ENCODE data around the gene CACNG5. TPM values are rescaled to one million over a fixed set of nuclear protein-coding genes. Genes with fewer than 3 reads are reported as not detected.

The CACNG5 gene
- total and polyA plus RNA-seq, 2 experiments from 2014 or later: 1.8 to 3.3 TPM

GRCh38 chr17:66817750-66818149 is 17.2 kb upstream of the CACNG5 start:
- ATAC-seq (no peak), DNase-seq (ENCODE audit: low spot score) (no peak)
- no peak for TF ChIP-seq NANOG (IDR thresholded peaks at IDR 0.05; ENCODE audit: borderline replicate concordance)
- TF ChIP-seq ETS1 (IDR thresholded peaks at IDR 0.05): no peak
- TF ChIP-seq JUNB (IDR thresholded peaks at IDR 0.05; ENCODE audit: unreplicated experiment): no peak
- no peak for TF ChIP-seq ZNF114 (CRISPR knock-in tag; IDR thresholded peaks at IDR 0.05)
- TF ChIP-seq EZH2 (IDR thresholded peaks at IDR 0.05; ENCODE audit: low read depth, unreplicated experiment): no peak
- TF ChIP-seq ZNF331 (CRISPR knock-in tag; IDR thresholded peaks at IDR 0.05; ENCODE audit: low read depth): no peak
- no peak for TF ChIP-seq REST (IDR thresholded peaks at IDR 0.05; ENCODE audit: unreplicated experiment)
- TF ChIP-seq STAT1 (IDR thresholded peaks at IDR 0.05; ENCODE audit: unreplicated experiment): no peak
- TF ChIP-seq CREB1 (CRISPR knock-in tag; IDR thresholded peaks at IDR 0.05; ENCODE audit: low read depth): no peak
- TF ChIP-seq EZH2phosphoT487 (IDR thresholded peaks at IDR 0.05; ENCODE audit: unreplicated experiment): no peak
- TF ChIP-seq, protein P1, sequence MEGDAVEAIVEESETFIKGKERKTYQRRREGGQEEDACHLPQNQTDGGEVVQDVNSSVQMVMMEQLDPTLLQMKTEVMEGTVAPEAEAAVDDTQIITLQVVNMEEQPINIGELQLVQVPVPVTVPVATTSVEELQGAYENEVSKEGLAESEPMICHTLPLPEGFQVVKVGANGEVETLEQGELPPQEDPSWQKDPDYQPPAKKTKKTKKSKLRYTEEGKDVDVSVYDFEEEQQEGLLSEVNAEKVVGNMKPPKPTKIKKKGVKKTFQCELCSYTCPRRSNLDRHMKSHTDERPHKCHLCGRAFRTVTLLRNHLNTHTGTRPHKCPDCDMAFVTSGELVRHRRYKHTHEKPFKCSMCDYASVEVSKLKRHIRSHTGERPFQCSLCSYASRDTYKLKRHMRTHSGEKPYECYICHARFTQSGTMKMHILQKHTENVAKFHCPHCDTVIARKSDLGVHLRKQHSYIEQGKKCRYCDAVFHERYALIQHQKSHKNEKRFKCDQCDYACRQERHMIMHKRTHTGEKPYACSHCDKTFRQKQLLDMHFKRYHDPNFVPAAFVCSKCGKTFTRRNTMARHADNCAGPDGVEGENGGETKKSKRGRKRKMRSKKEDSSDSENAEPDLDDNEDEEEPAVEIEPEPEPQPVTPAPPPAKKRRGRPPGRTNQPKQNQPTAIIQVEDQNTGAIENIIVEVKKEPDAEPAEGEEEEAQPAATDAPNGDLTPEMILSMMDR (conservative IDR thresholded peaks at IDR 0.05; ENCODE audit: low read depth in 2 of 2): no peak
- Histone ChIP-seq H3K27me3 (ENCODE audit: insufficient read depth) (no peaks in the 10 kb centered on the region), H3K4me1 (ENCODE audit: insufficient read depth) (no peaks in the 10 kb centered on the region), H3K79me2 (replicated peaks; ENCODE audit: insufficient read depth) (no peaks in the 10 kb centered on the region), H3F3A (replicated peaks; ENCODE audit: low read depth) (no peaks in the 10 kb centered on the region), H3K4me2 (no peak overlapping the region), H3K9me2 (ENCODE audit: insufficient read depth) (no peaks in the 10 kb centered on the region), H3K27ac (ENCODE audit: low read depth) (no peak overlapping the region), H3K4me3 (no peak overlapping the region), H2AFZ (no peak overlapping the region), H4K20me1 (replicated peaks; ENCODE audit: insufficient read depth) (no peaks in the 10 kb centered on the region), H3K36me3 (ENCODE audit: insufficient read depth) (0 out of 2 replicates have a peak, but pooled peaks cover 3% of the 10 kb centered on the region)
- Mint-ChIP-seq H3K36me3 (ENCODE audit: low read depth) (peaks cover 14% of the 10 kb centered on the region; the same call in 2 of the 3 replicates), H3K9me3 (peaks cover 26% of the 10 kb centered on the region), H3K4me3 (no peak overlapping the region), H3K27ac (no peak overlapping the region), H3K4me1 (no peaks in the 10 kb centered on the region), H3K27me3 (ENCODE audit: insufficient read depth, low read depth, poor library complexity) (peaks cover 6% of the 10 kb centered on the region)

Measured in GM23338 (cell line).